DND-41 (cell line): ENCODE measurements around the gene IGF2BP2.

Experiments
- EZH2 ChIP-seq: IDR thresholded peaks from 3 replicates; pipeline ENCODE4 v1.6.1; 2012; ENCODE audit warnings: borderline replicate concordance, low read depth, mild to moderate bottlenecking, moderate library complexity, low read length, inconsistent platforms; ENCODE audit not compliant: severe bottlenecking
- TF ChIP-seq, protein P1 (sequence below): IDR thresholded peaks from 2 replicates; pipeline ENCODE4 v1.5.1; 2012; ENCODE audit warnings: borderline replicate concordance, low read length, moderate library complexity, mild to moderate bottlenecking; ENCODE audit not compliant: poor library complexity, severe bottlenecking; ENCODE audit errors: extremely low read depth

- TF ChIP-seq, protein P1, sequence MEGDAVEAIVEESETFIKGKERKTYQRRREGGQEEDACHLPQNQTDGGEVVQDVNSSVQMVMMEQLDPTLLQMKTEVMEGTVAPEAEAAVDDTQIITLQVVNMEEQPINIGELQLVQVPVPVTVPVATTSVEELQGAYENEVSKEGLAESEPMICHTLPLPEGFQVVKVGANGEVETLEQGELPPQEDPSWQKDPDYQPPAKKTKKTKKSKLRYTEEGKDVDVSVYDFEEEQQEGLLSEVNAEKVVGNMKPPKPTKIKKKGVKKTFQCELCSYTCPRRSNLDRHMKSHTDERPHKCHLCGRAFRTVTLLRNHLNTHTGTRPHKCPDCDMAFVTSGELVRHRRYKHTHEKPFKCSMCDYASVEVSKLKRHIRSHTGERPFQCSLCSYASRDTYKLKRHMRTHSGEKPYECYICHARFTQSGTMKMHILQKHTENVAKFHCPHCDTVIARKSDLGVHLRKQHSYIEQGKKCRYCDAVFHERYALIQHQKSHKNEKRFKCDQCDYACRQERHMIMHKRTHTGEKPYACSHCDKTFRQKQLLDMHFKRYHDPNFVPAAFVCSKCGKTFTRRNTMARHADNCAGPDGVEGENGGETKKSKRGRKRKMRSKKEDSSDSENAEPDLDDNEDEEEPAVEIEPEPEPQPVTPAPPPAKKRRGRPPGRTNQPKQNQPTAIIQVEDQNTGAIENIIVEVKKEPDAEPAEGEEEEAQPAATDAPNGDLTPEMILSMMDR = no peak
- TF ChIP-seq EZH2 = no peak
These were observed 42.8 kb upstream of the IGF2BP2 start for GRCh38 chr3:185867650-185868049.
